T47D (cell line): ENCODE data around the gene TUBB1.
"Not testable (repeated sequence)": the region's sequence is repeated elsewhere in the genome, so short reads cannot be mapped to it uniquely, and the experiment has no call there.

Experiments
- DNase-seq, 2 experiments: peaks; one replicate each; pipeline versions ENCODE4 v3.0.0 to v3.0.0-alpha.2; 2011 to 2012; ENCODE audit warnings: low read depth in 1 of 2, low spot score in 1 of 2
- JUND ChIP-seq: IDR thresholded peaks from 2 replicates; pipeline ENCODE4 v1.6.1; 2012; ENCODE audit warnings: low read depth
- in situ Hi-C: cut with HindIII; loops from 2 replicates; pipeline ENCODE4 v1.10.0; 2016; ENCODE audit warnings: low sequenced_read_pairs, low pct_unique_long_range_greater_than_20kb

The TUBB1 gene

GRCh38 chr20:58982406-58983114, 36.7 kb upstream of the TUBB1 start:
- in situ Hi-C loops = no loop called here
- DNase-seq = no peak
- TF ChIP-seq JUND = no peak

- DNase-seq, in situ Hi-C loops: not testable (repeated sequence)
Observed at GRCh38 chr20:58983115-58983468, 36.1 kb upstream of the TUBB1 start.

- TF ChIP-seq JUND = no peak
- in situ Hi-C loops = no loop called here
- DNase-seq = no peak
Observed at GRCh38 chr20:58984691-58985090, 34.5 kb upstream of the TUBB1 start.

DNA sequence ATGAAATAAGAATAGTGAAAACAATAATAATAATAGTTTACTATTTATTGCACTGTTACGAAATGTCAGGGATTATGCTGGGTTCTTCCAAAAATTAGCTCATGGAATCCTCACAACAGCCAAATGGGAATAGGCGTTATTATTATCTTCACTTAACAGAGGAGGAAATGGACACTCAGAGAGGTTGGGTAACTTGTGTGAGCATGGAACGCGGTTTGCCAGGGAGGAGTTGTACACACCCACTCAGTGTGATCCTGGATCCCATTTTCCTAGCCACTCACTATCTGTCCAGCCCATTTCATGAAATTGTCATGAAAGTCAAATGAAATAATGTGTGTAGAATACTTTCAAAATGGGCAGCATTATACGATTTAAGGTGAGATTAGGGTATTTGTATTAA, 33.6 kb upstream of the TUBB1 start:
- TF ChIP-seq JUND = no peak
- in situ Hi-C loops = no loop called here
- DNase-seq = no peak

DNA sequence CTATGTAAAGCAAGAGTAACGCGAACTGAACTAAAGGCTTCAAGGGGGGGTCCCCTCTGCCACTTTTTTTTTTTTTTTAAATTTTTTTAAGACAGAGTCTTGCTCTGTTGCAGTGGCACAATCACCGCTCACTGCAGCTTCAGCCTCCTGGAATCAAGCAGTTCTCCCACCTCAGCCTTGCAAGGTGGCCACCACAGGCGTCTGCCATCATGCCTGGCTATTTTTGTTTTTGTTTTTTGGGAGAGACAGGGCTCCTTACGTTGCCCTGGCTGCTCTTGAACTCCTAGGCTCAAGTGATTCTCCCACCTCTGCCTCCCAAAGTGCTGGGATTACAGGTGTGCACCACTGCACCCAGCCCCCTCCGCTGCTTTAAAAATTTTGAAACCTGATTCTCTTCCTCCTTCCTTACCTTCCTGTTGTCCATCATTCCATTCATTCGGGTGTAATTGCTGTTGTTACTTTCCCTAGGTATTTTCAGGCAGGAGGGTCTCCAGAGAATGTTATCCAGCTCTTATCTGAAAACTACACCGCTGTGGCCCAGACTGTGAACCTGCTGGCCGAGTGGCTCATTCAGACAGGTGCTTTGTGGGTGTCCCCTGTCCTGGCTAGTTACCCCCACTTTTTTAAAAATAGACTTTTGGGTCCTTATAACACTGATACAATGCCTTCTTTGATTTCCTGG, 32.8 kb upstream of the TUBB1 start:
- in situ Hi-C loops = no loop called here
- TF ChIP-seq JUND = no peak
- DNase-seq = no peak

GRCh38 chr20:58986968-58987517, 32.2 kb upstream of the TUBB1 start:
- in situ Hi-C loops = no loop called here
- DNase-seq = no peak

DNA sequence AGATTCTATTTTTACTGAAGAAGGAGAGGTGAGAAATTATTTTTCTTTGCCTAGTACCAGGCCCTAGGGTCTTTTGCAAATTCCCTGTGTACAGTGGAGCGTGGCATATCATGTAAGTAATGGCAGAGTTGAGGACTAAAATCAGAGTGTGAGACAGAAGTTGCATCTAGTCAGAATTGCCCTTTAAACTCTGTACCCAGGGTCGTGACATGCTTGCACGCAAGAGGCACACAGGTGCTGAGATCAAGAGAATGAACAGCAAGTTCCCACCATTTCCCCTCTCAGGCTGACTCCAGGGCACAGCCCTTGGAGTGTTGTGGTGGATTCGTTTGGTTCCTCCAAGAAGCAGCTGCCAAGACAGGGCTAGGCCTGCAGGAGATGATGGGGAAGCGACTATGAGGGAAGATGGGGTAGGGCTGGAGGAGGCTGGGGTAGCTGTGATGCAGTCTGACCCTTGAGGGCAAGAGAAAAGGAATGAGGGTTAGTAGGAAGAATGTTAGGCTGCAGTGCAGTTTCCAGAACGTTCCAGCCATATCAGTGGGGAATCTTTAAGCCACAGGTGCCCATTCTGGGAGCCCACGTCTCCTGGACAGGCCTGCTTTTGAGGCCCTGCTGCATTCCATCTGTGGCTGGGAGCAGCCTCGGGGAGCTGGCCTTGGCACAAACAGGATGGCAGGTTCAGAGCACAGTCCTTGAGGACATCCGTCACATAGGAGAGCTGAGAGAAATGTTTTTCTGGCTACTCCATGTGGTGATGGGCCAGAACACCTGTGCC, 31.3 kb upstream of the TUBB1 start:
- TF ChIP-seq JUND = no peak; the same call in 1 of the 2 replicates
- DNase-seq = peak; percentile 69 to 93
- in situ Hi-C loops = no loop called here

More at GRCh38 chr20:58986968-58987517, 32.2 kb upstream of the TUBB1 start:
- no peak for TF ChIP-seq JUND

- DNase-seq = no peak
- in situ Hi-C loops = no loop called here
- TF ChIP-seq JUND = no peak
Observed at GRCh38 chr20:58988565-58988882, 30.7 kb upstream of the TUBB1 start.

DNA sequence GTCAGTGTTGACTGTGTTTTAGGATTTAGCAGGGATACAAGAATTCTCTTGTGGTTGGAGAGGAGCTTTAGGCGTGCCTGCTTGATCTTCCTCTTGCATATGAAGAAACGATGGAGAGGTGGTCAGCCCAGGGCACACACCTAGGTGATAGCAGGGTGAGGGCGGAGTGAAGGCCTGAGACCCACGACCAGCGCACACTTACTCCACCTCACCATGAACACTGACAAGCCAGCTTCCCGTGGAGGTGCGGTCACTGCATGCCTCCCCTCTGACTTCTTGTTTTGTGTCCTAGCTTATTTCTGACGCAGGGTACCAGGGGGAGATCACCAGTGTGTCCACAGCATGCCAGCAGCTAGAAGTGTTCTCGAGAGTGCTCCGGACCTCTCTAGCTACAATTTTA, 30.0 kb upstream of the TUBB1 start:
- TF ChIP-seq JUND = no peak
- in situ Hi-C loops = no loop called here
- no peak for DNase-seq

DNA sequence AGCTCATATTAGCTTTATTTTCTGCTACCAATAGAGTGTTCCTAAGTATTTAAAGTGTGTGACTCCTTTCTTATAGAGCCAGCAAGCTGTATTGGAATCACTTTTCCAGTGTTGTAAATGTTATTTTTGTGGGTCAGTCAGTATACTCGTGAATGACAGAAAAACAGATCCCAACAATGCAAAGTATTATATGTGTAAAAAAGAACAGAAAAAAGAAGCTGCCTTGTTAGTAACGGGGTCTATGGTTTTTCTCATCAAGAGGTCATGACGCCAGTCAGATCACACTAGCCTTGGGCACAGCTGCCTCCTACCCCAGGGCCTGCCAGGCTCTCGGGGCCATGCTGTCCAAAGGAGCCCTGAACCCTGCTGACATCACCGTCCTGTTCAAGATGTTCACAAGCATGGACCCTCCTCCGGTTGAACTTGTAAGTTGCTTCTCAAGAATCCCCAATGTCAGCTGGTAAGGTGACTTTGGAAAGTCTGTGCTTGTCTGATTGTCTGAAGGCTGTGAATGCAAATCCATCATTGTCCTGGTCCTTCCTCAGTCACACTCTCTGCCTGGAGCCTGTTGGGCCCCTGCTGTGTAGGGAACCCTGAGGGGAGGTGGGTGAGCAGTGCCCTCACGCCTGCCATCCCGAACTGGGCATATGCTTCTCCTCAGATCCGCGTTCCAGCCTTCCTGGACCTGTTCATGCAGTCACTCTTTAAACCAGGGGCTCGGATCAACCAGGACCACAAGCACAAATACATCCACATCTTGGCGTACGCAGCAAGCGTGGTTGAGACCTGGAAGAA, 28.4 kb upstream of the TUBB1 start:
- in situ Hi-C loops = no loop called here
- no peak for TF ChIP-seq JUND
- no peak for DNase-seq

GRCh38 chr20:58991715-58992114, 27.5 kb upstream of the TUBB1 start:
- no peak for DNase-seq
- in situ Hi-C loops = no loop called here
- TF ChIP-seq JUND = no peak

GRCh38 chr20:58992911-58993310, 26.3 kb upstream of the TUBB1 start:
- no peak for TF ChIP-seq JUND
- in situ Hi-C loops = no loop called here
- no peak for DNase-seq
